Activated CD8-positive, alpha-beta memory T cell treated with anti-CD3 and anti-CD28 coated beads for 4 hours (primary cell): Measurements from ENCODE around the gene CXCL3.

Source experiments
- DNase-seq, 2 donors: peaks; one replicate each; pipeline ENCODE4 v3.0.0-alpha.2; 2020; ENCODE audit warnings: low read depth in 2 of 2

Gene CXCL3

GRCh38 chr4:74014332-74014731 lies 24.2 kb downstream of the CXCL3 start:
- no peak for DNase-seq

GRCh38 chr4:74013264-74013663 lies 25.2 kb downstream of the CXCL3 start:
- DNase-seq = no peak

DNA sequence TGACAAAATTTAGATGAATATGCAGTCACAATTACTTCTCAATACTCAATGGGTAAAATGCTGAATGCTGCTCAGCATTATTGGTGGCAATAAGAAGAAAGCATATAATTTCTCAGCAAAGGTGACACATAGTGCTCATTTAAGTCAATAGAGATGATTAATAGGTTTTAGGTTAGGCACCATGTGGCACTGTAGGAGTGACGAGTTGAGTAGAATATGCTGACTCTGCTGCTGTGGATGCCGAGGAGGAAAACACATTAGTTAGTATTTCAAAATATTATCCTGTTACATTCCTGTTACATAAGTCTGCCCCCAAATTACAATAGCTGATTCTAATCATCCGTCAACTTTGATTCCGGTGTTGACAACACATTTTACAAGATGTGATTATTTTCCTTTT lies 26.4 kb downstream of the CXCL3 start:
- DNase-seq = no peak

GRCh38 chr4:74009307-74009706 lies 29.2 kb downstream of the CXCL3 start:
- no peak for DNase-seq

DNA sequence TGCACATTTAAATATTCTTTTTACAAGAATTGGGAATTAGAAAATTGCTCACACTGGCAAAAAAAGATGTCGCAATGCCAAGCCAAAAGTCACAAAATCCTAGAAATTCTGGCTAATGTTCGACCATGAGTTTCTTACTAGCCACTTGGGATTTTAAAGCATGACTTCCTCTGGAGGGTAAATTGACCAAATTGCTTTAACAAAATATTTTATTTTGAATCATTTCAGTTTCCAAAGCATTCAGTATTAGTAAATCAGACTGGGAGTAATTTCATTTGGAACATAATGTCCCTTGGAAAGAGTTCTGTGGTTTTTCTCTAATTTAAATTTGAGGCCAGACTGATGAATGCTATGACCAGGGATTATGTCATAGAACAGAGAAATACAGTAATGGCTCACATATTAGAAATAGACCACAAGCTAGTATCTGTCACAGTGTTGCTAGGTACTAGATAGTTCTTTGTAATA lies 32.4 kb downstream of the CXCL3 start:
- DNase-seq = no peak

DNA sequence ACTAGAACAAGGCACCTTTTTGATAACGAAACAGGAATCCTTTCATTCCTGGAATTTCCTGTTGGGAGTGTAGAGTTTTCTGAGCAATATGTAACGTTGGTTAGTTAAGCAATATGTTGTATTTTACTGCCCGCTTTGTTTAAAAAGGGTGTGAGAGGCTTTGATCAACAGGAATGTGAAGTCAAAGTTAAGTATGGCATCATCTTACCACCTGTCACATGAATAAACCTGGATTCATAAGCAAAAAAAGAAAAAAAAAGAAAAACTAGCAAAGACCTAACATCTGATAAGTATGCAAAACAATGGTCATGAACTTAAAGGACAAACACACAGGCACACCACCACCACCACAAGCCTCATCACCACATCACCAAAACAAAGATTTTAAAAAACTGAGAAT lies 33.0 kb downstream of the CXCL3 start:
- no peak for DNase-seq

DNA sequence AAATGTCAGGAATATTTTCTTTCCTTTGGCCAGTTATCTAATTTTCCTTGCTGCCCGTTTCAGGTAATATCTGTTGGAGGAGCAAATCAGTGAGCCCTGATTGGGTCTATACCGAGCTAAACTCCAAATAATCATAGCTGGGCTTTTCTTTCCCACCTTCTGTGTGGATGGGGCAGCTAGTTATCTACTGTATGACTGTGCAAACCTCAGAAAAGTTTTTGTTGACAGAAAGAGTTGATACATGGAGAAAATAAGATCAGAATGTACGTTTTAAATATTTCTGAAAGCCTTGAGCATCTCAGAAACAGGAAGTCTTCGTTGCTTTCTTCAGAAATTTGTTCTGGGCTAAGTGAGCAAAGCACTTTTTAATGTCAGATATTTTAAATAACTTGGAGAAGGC lies 33.8 kb downstream of the CXCL3 start:
- no peak for DNase-seq

DNA sequence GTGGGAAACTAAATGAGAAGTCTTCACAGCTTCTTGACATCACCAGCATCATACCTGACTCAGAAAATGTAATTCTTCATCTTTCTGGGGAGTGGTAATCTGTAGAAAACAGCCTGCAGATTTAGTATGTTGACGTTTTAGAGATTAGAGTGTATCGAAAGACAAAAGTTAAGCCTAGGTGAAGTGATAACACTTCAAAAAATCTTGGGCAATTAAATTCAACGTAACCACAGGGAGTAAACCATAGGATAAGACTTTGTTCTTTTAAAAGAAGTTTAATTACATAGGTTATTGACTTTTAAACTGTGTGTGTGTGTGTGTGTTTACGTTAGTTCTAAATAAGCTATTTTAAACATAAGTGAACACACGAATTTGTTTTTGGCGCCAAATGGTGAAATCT lies 38.2 kb downstream of the CXCL3 start:
- DNase-seq = no peak

DNA sequence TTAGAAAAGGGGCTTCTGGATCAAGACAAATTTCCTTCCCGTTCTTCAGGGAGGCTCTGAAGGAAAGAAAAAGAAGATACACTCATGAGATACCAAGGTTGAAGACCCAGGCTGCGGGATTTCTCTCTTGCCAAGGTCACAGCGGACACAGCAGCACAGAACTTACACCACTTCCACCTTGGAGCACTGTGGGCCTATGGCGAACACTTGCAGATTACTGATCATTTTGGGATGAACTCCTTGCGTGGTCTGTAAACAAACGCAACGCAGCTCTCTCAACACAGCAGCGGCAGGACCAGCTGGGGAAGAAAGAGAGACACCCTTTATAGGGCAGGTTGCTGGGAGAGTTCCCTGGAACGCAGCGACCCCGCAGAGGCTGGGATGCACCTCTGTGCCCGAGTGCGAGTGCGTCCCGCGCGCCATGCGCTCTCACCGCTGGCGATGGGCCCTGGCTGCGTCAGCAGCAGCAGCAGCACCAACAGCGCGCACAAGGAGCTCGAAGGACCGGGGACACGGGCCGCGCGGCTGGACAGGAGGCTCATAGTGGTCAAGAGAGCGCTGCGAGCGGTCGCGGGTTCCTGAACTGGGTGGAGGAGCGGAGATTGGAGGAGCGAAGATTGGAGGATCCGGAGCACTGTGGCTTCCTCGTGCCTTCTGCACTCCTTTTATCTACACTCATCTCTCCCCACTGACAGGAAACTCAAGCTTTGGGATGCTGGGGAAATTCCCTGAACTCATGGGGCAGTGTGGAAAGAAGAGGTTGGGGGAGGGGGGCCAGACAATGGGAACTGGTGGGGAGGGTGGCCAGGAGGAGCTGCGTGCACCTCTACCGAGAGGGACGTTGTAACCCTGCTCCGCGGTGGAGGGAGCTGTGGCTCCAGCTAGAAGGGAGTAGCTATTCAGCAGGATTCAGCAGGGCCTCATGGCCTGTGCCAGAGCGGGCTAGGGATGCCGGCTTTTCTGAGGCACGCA lies 40.2 kb downstream of the CXCL3 start, which contains the start of gene CXCL5:
Gene CXCL5, minus strand, starts transcription at position 638 of the 972 bp plus-strand sequence. Its CDS starts 96 bp downstream, at position 542.
- no peak for DNase-seq

DNA sequence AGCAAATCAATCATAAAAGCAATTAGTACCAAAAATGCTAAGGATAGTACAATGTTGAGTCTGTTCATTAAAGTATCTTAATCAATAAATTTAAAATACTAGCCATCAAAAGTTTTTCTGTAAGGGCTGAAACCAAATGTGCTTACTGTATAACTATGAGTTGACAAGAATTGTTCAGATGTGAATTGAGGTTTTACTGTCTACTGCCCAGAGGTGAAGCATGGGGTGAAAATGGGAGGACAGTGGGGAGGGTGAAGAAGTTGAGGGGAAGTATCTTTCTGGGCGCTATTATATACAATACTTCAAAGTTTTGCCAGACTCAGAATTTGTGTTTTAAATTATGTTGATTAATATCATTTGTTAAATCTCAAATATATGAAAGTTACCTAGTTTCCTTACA lies 46.4 kb downstream of the CXCL3 start:
- no peak for DNase-seq

- DNase-seq = no peak
Observed at GRCh38 chr4:73991742-73992000, 46.8 kb downstream of the CXCL3 start.

DNA sequence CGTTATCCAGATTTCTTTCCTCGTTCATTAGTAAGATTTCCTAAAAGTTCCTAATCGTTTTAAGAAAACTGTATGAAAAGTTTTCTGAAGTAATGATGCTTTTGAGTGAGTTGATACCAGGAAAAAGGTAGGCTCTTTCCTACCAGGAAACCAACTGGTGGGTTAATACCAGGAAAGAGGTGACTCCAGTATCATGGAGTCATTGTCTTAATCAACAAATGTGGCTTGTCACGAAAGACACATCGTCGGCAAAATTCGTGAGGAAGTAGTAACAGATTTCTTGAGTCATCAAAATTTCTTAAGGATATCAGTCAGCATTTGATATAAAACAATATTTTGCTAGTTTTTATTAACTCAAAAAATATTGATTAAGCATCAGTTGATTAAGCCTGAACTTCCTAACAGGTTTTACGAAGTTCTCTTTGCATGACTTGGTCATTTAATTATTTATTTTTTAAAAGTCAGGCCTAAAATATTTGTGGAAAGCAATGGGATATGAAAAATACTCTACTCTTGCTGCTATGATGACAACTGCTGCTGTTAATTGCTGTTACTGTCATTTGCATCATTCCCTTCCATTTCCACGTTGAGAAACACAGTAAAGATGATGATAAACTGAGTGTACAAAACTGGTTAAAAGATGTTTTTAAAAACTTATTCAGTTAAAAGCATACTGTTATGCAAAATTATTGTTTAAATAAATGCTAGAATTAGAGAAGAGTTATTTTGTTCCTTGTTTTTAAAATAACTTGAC lies 47.3 kb downstream of the CXCL3 start:
- no peak for DNase-seq

GRCh38 chr4:73989928-73990327 lies 48.6 kb downstream of the CXCL3 start:
- no peak for DNase-seq

DNA sequence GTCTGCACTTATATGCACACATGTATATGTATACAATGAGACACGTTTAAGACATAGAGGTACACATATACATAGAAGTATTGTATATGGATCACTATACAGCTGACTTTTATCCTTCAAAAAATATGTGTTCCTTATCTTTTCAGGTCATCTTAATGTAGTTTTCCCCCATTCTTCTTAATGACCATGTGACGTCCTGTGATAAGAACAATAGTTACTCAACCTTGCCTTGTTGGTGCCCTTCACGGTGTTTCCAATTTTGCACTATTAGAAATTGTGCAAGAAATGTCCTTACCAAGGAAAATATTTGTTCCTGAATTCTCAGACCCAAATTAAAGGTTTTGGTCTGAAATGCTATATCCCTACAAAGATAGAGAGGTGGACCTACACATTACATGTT lies 49.5 kb downstream of the CXCL3 start:
- DNase-seq = no peak

DNA sequence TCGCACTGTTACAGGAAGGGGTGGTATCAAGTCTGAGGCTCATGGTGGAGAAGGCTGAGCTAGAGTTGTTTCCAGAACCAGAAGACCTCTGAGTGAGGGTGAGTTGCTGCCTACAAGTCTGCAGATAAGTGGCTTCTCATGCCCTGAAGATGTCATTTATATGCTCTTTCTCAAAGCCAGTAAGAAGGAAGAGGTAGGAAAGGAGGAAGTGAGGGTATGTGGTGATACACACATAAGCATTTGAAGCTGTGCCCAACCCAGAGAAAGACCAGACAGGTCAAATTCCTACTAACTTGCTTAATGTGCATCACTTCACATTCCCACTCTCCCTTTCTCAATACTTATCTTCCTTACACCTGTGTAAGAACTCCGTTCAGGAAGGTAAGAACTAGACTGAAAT lies 50.4 kb downstream of the CXCL3 start, which contains the start of gene PPBP:
Gene PPBP, minus strand, starts transcription at position 130 of the 400 bp plus-strand sequence. Its CDS starts 87 bp downstream, at position 43.
- no peak for DNase-seq
